HL-60 (cell line): ENCODE data around the gene CENPQ.
"Not testable (repeated sequence)": the region's sequence is repeated elsewhere in the genome, so short reads cannot be mapped to it uniquely, and the experiment has no call there.

Experiments used
- GABPA ChIP-seq: IDR thresholded peaks from 2 replicates; pipeline ENCODE4 v1.6.1; 2012; ENCODE audit warnings: low read depth
- POLR2AphosphoS5 ChIP-seq: IDR thresholded peaks from 2 replicates; pipeline ENCODE4 v1.6.1; 2012; ENCODE audit warnings: low read depth
- TF ChIP-seq, protein P1 (sequence below): IDR thresholded peaks from one replicate; pipeline ENCODE4 v1.5.1; 2011; ENCODE audit warnings: low read length, control low read depth, inconsistent platforms; ENCODE audit not compliant: insufficient read depth
- TF ChIP-seq, protein P2 (sequence below): IDR thresholded peaks from 2 replicates; pipeline ENCODE4 v1.6.1; 2012; ENCODE audit warnings: low read depth; ENCODE audit not compliant: insufficient replicate concordance

DNA sequence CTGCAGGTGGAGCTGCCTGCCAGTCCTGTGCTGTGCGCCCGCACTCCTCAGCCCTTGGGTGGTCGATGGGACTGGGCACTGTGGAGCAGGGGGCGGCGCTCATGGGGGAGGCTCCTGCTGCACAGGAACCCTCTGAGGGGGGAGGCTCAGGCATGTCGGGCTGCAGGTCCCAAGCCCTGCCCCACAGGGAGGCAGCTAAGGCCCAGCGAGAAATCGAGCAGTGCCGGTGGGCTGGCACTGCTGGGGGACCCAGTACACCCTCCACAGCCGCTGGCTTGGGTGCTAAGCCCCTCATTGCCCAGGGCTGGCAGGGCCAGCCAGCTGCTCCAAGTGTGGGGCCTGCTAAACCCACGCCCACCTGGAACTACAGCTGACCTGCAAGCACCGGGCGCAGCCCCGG is 20.2 kb downstream of the CENPQ start:
- TF ChIP-seq, protein P1, sequence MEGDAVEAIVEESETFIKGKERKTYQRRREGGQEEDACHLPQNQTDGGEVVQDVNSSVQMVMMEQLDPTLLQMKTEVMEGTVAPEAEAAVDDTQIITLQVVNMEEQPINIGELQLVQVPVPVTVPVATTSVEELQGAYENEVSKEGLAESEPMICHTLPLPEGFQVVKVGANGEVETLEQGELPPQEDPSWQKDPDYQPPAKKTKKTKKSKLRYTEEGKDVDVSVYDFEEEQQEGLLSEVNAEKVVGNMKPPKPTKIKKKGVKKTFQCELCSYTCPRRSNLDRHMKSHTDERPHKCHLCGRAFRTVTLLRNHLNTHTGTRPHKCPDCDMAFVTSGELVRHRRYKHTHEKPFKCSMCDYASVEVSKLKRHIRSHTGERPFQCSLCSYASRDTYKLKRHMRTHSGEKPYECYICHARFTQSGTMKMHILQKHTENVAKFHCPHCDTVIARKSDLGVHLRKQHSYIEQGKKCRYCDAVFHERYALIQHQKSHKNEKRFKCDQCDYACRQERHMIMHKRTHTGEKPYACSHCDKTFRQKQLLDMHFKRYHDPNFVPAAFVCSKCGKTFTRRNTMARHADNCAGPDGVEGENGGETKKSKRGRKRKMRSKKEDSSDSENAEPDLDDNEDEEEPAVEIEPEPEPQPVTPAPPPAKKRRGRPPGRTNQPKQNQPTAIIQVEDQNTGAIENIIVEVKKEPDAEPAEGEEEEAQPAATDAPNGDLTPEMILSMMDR = not testable (repeated sequence)
- not testable (repeated sequence) for TF ChIP-seq POLR2AphosphoS5, GABPA
- TF ChIP-seq, protein P2, sequence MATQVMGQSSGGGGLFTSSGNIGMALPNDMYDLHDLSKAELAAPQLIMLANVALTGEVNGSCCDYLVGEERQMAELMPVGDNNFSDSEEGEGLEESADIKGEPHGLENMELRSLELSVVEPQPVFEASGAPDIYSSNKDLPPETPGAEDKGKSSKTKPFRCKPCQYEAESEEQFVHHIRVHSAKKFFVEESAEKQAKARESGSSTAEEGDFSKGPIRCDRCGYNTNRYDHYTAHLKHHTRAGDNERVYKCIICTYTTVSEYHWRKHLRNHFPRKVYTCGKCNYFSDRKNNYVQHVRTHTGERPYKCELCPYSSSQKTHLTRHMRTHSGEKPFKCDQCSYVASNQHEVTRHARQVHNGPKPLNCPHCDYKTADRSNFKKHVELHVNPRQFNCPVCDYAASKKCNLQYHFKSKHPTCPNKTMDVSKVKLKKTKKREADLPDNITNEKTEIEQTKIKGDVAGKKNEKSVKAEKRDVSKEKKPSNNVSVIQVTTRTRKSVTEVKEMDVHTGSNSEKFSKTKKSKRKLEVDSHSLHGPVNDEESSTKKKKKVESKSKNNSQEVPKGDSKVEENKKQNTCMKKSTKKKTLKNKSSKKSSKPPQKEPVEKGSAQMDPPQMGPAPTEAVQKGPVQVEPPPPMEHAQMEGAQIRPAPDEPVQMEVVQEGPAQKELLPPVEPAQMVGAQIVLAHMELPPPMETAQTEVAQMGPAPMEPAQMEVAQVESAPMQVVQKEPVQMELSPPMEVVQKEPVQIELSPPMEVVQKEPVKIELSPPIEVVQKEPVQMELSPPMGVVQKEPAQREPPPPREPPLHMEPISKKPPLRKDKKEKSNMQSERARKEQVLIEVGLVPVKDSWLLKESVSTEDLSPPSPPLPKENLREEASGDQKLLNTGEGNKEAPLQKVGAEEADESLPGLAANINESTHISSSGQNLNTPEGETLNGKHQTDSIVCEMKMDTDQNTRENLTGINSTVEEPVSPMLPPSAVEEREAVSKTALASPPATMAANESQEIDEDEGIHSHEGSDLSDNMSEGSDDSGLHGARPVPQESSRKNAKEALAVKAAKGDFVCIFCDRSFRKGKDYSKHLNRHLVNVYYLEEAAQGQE = not testable (repeated sequence)
